Anterior cingulate cortex (tissue), 58 donors: Measurements from ENCODE around the gene CD6.

Source experiments
- DNase-seq, 58 donors: peaks; one replicate each; lab custom pipeline; 2025; lab: John Stamatoyannopoulos, UW

The CD6 gene

DNA sequence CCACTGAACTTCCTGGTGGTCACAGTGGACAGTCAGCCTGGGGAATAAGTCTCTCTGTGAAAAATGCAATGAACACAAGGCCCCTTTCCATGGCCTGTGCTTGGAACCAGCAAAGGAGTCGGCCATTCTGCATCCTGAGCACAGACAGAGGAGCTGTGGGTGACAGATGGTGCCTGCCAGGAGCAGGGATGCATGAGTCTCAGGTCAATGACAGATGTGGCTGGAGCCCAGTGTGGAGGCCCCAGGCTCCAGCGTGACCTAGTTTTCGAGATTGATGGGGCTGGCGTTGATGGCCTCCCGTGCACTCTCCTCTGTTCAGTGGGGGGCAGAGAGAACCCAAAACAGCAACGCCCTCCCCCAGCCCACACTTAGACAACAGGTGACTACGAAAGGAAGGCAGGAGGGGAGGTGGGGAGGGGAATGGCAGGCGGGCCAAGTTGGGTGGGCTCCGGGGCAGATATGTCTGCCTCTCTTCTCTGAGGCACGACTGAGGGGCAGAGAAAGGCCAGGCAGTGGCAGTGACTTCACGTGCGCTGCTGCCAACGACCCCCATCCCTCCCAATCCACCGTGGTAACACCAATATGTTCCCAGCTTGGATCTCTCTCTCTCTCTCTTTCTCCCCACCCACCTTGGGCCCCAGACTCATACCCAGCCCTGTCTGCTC is 96.4 kb downstream of the CD6 start:
- DNase-seq = no peak

DNA sequence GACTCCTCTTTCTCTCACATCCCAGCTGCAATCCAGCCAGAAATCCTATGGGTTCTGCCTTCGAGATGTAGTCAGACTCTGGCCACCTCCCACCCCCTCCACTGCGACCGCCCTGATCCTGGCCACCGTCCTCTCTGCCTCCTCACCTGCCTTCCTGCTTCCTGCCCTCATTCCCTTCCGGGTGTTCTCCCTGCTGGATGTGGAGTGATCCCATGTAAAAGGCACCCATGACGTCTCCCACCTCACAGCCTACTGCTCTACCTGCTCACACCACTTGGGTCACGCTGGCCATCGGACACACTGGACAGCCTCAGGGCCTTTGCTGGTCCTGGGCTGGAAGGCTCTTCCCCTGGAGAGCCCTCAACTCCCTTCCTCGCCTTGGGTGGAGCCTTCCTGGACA is 97.1 kb downstream of the CD6 start:
- DNase-seq = no peak

DNA sequence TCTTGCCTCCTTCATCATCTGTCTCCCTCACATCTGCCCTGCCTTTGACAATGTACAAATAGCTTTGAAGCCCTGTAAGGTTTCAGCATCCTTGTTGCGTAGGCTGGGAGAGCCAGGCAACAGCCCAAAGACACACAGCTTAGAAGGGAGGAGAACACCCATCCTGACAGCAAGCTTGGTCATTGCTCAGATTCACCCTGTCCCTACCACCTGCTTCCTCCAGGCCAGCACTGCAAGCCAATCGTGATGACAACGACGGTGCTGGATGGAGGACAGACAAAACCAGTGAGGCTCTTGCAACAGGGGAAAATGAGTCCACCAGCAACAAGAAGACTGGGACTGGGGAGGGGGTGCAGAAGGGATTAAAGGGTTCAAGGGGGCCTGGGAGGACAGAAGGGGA is 97.9 kb downstream of the CD6 start:
- DNase-seq = no peak
